ENCODE measurements around the gene GPHB5. TPM values are rescaled to one million over a fixed set of nuclear protein-coding genes. Genes with fewer than 3 reads are reported as not detected.

The GPHB5 gene
- total and polyA plus RNA-seq, 2 experiments from 2014 or later: not detected

- Histone ChIP-seq H3K27me3 (ENCODE audit: insufficient read depth) (no peaks in the 10 kb centered on the region), H3F3A (replicated peaks; ENCODE audit: low read depth) (no peaks in the 10 kb centered on the region), H3K4me3 (no peak overlapping the region), H3K27ac (ENCODE audit: low read depth) (no peak overlapping the region), H3K4me2 (no peak overlapping the region), H2AFZ (no peak overlapping the region), H3K36me3 (ENCODE audit: insufficient read depth) (no peaks in the 10 kb centered on the region), H3K9me2 (ENCODE audit: insufficient read depth) (no peaks in the 10 kb centered on the region), H3K79me2 (replicated peaks; ENCODE audit: insufficient read depth) (no peaks in the 10 kb centered on the region), H3K4me1 (ENCODE audit: insufficient read depth) (peaks cover 5% of the 10 kb centered on the region; the same call in 1 of the 2 replicates), H4K20me1 (replicated peaks; ENCODE audit: insufficient read depth) (no peaks in the 10 kb centered on the region)
- no peak for TF ChIP-seq REST (IDR thresholded peaks at IDR 0.05; ENCODE audit: unreplicated experiment)
- TF ChIP-seq STAT1 (IDR thresholded peaks at IDR 0.05; ENCODE audit: unreplicated experiment): no peak
- no peak for TF ChIP-seq JUNB (IDR thresholded peaks at IDR 0.05; ENCODE audit: unreplicated experiment)
- no peak for TF ChIP-seq ZNF114 (CRISPR knock-in tag; IDR thresholded peaks at IDR 0.05)
- Mint-ChIP-seq H3K9me3 (no peaks in the 10 kb centered on the region), H3K27ac (no peak overlapping the region), H3K4me1 (peaks cover 5% of the 10 kb centered on the region; the same call in 1 of the 3 replicates), H3K36me3 (ENCODE audit: low read depth) (no peaks in the 10 kb centered on the region), H3K4me3 (no peak overlapping the region), H3K27me3 (ENCODE audit: insufficient read depth, low read depth, poor library complexity) (no peaks in the 10 kb centered on the region)
- DNase-seq (ENCODE audit: low spot score) (no peak), ATAC-seq (no peak)
Observed at GRCh38 chr14:63343878-63344277, 25.1 kb upstream of the GPHB5 start.

GRCh38 chr14:63342371-63342770, 23.6 kb upstream of the GPHB5 start:
- Histone ChIP-seq H3K4me3 (no peak overlapping the region), H3K79me2 (replicated peaks; ENCODE audit: insufficient read depth) (no peaks in the 10 kb centered on the region), H3F3A (replicated peaks; ENCODE audit: low read depth) (no peaks in the 10 kb centered on the region), H3K36me3 (ENCODE audit: insufficient read depth) (no peaks in the 10 kb centered on the region), H3K4me2 (no peak overlapping the region), H3K9me2 (ENCODE audit: insufficient read depth) (no peaks in the 10 kb centered on the region), H3K27me3 (ENCODE audit: insufficient read depth) (no peaks in the 10 kb centered on the region), H4K20me1 (replicated peaks; ENCODE audit: insufficient read depth) (no peaks in the 10 kb centered on the region), H3K4me1 (ENCODE audit: insufficient read depth) (peaks cover 5% of the 10 kb centered on the region; the same call in 1 of the 2 replicates), H3K27ac (ENCODE audit: low read depth) (no peak overlapping the region), H2AFZ (peak overlapping the region; percentile 67)
- no peak overlapping the region for H3K4me3 Mint-ChIP-seq
- ATAC-seq (no peak), DNase-seq (ENCODE audit: low spot score) (no peak)
- no peaks in the 10 kb centered on the region; the same call in 2 of the 3 replicates for H3K9me3 Mint-ChIP-seq
- peaks cover 7% of the 10 kb centered on the region; the same call in 2 of the 3 replicates for H3K4me1 Mint-ChIP-seq
- H3K27ac Mint-ChIP-seq: no peak overlapping the region
- H3K36me3 Mint-ChIP-seq (ENCODE audit: low read depth): no peaks in the 10 kb centered on the region
- H3K27me3 Mint-ChIP-seq (ENCODE audit: insufficient read depth, low read depth, poor library complexity): no peaks in the 10 kb centered on the region
- TF ChIP-seq NANOG (IDR thresholded peaks at IDR 0.05; ENCODE audit: borderline replicate concordance) (no peak), CREB1 (CRISPR knock-in tag; IDR thresholded peaks at IDR 0.05; ENCODE audit: low read depth) (no peak), EZH2 (IDR thresholded peaks at IDR 0.05; ENCODE audit: low read depth, unreplicated experiment) (no peak), ZNF331 (CRISPR knock-in tag; IDR thresholded peaks at IDR 0.05; ENCODE audit: low read depth) (no peak), REST (IDR thresholded peaks at IDR 0.05; ENCODE audit: unreplicated experiment) (no peak), ZNF462 (CRISPR knock-in tag; IDR thresholded peaks at IDR 0.05) (no peak)

Data from GM23338 (cell line).